ENCODE measurements around the gene DIPK2A.

GRCh38 chr3:143973259-143974021 is 1.8 kb downstream of the DIPK2A start:
- TF ChIP-seq CTCF (IDR thresholded peaks at IDR 0.05 in 2 of 3, conservative IDR thresholded peaks at IDR 0.05 in 1 of 3; ENCODE audit: borderline replicate concordance in 1 of 3, insufficient read depth in 1 of 3, low read depth in 2 of 3, low read length in 2 of 3): no peak; a peak in 3 of 6 replicates
- no peak for TF ChIP-seq POLR2AphosphoS5 (IDR thresholded peaks at IDR 0.05; ENCODE audit: low read depth, low read length)
- TF ChIP-seq EZH2phosphoT487 (IDR thresholded peaks at IDR 0.05; ENCODE audit: borderline replicate concordance): no peak
- TF ChIP-seq POLR2A (IDR thresholded peaks at IDR 0.05; ENCODE audit: borderline replicate concordance, extremely low read depth, insufficient read depth, insufficient read length): no peak
- TF ChIP-seq CBX3 (IDR thresholded peaks at IDR 0.05; ENCODE audit: low read depth): no peak; the same call in 1 of the 2 replicates
- no peak for TF ChIP-seq ZNF274 (IDR thresholded peaks at IDR 0.05; ENCODE audit: low read depth, low read length)

All from HCT116 (cell line).